Nephron progenitor cell (in vitro differentiated cells): Measurements from ENCODE around the gene MSI2.
A peak's percentile ranks its signal among the peaks of the same experiment; 100 is the strongest.

Source experiments
- DNase-seq: peaks from one replicate; pipeline ENCODE4 v3.0.0; 2021
- H3K27ac Mint-ChIP-seq: 2 replicates; pipeline ENCODE4 v1.8.0; 2021; ENCODE audit warnings: mild to moderate bottlenecking, moderate library complexity, mixed read lengths
- H3K27me3 Mint-ChIP-seq: 2 replicates; pipeline ENCODE4 v1.8.0; 2021; ENCODE audit warnings: mild to moderate bottlenecking, low read depth, mixed read lengths; ENCODE audit not compliant: poor library complexity
- H3K36me3 Mint-ChIP-seq: 2 replicates; pipeline ENCODE4 v1.8.0; 2021; ENCODE audit warnings: low read depth, mixed read lengths
- H3K4me1 Mint-ChIP-seq: 2 replicates; pipeline ENCODE4 v1.8.0; 2021; ENCODE audit warnings: mixed read lengths
- H3K4me3 Mint-ChIP-seq: 2 replicates; pipeline ENCODE4 v1.8.0; 2021; ENCODE audit warnings: mild to moderate bottlenecking, moderate library complexity, mixed read lengths
- H3K9me3 Mint-ChIP-seq: 2 replicates; pipeline ENCODE4 v1.8.0; 2021; ENCODE audit warnings: mild to moderate bottlenecking, moderate library complexity, mixed read lengths
- CTCF ChIP-seq: fragments of 200-600 bp; sonication (generic); IDR thresholded peaks from 2 replicates; pipeline ENCODE4 v1.5.0; 2021; ENCODE audit warnings: antibody characterized with exemption

MSI2 gene

GRCh38 chr17:57285701-57286100 is 29.4 kb downstream of the MSI2 start:
- H3K4me3 Mint-ChIP-seq: peak overlapping the region; percentile 62
- no peak for TF ChIP-seq CTCF
- peaks cover 100% of the 10 kb centered on the region for H3K4me1 Mint-ChIP-seq
- H3K9me3 Mint-ChIP-seq: no peaks in the 10 kb centered on the region
- peaks cover 16% of the 10 kb centered on the region for H3K36me3 Mint-ChIP-seq
- H3K27me3 Mint-ChIP-seq: peaks cover 3% of the 10 kb centered on the region
- H3K27ac Mint-ChIP-seq: peak overlapping the region; percentile 80
- DNase-seq: no peak

GRCh38 chr17:57286399-57287105 is 30.2 kb downstream of the MSI2 start:
- DNase-seq: no peak
- Mint-ChIP-seq H3K4me3 (peak overlapping the region; percentile 62), H3K36me3 (peaks cover 25% of the 10 kb centered on the region), H3K9me3 (no peaks in the 10 kb centered on the region), H3K4me1 (peaks cover 100% of the 10 kb centered on the region), H3K27ac (peak overlapping the region; percentile 92), H3K27me3 (peaks cover 3% of the 10 kb centered on the region)
- no peak for TF ChIP-seq CTCF

GRCh38 chr17:57288040-57288772 is 31.9 kb downstream of the MSI2 start:
- peak overlapping the region; percentile 55 for H3K4me3 Mint-ChIP-seq
- no peak for TF ChIP-seq CTCF
- H3K4me1 Mint-ChIP-seq: peaks cover 100% of the 10 kb centered on the region
- H3K36me3 Mint-ChIP-seq: peaks cover 36% of the 10 kb centered on the region
- H3K9me3 Mint-ChIP-seq: no peaks in the 10 kb centered on the region
- H3K27me3 Mint-ChIP-seq: peaks cover 3% of the 10 kb centered on the region
- peak overlapping the region; percentile 92 for H3K27ac Mint-ChIP-seq
- DNase-seq: peak; percentile 54

- Mint-ChIP-seq H3K27me3 (peaks cover 3% of the 10 kb centered on the region), H3K36me3 (peaks cover 31% of the 10 kb centered on the region), H3K9me3 (no peaks in the 10 kb centered on the region), H3K4me1 (peaks cover 98% of the 10 kb centered on the region), H3K27ac (peak overlapping the region; percentile 92), H3K4me3 (peak overlapping the region; percentile 55)
- no peak for TF ChIP-seq CTCF
- DNase-seq: no peak
Observed at GRCh38 chr17:57288773-57289121, 32.4 kb downstream of the MSI2 start.

- H3K36me3 Mint-ChIP-seq: peaks cover 34% of the 10 kb centered on the region
- DNase-seq: no peak
- peak overlapping the region; percentile 73 for H3K4me3 Mint-ChIP-seq
- H3K4me1 Mint-ChIP-seq: peaks cover 98% of the 10 kb centered on the region
- no peaks in the 10 kb centered on the region for H3K9me3 Mint-ChIP-seq
- H3K27ac Mint-ChIP-seq: peak overlapping the region; percentile 92
- TF ChIP-seq CTCF: no peak
- H3K27me3 Mint-ChIP-seq: peaks cover 3% of the 10 kb centered on the region
Observed at GRCh38 chr17:57289130-57289529, 32.8 kb downstream of the MSI2 start.
